ENCODE results near the gene PRDM16. TPM values are rescaled to one million over a fixed set of nuclear protein-coding genes. Genes with fewer than 3 reads are reported as not detected.

Gene PRDM16
- total RNA-seq, 4 donors from 2014 or later, result 0.08 to 0.19 (median 0.12) TPM

DNA sequence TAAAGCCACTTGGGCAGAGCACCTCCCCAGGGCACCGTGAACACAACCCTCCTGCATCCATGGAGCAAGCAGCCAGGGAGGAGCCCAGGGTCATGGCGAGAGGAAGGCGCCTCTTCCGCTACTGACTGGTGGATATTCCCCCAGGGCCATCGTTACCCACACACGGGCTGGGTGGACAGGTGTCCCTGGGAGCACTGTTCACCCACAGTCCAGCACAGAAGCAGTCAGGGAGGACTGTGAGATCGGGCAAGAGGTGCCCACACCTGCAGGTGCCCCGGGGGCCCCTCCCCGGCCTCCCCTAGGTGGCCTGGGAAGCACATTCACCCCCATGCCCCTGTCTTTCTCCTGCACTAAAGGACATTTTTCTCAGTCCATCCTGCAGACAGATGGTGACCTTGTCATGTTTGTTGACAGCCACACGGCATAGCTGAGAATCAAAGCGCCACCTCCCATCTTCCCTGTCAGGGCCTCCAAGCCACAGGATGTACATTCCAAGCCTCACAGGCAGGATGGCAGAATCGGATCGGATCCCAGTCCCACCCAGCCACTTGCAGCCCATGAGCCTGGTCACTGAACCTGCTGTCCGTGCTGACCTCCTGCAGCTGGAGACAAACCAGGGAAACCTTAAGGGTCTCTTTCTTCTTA is 160.2 kb downstream of the PRDM16 start:
- intact Hi-C loops (cut with DNase I), result no loop called here
- 63 to 77% methylated on average over 6 to 7 of the region's 14 CpGs for WGBS, 2 donors
- H3K4me1 ChIP-seq, result peaks cover 0 to 15% (median 4%) of the 10 kb centered on the region in 3 donors

DNA sequence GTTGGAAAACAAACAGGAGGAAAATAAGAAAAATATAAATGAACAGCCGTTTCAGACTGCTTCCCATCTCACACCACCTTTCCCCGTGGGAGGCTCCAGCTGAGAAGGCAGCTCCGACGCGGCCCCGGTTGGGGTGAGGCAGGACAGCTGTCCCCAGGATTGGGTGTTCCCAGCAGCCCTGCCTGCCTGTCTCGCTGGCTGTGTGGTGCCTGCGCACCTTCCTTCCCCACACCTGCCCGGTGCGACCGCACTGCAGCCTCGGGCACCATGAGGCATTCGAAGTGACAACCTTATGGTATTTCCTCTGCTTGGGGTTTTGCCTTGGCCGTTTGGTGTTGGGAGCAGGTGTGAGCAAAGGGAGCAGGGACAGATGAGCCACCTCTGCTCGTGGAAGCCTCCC is 161.6 kb downstream of the PRDM16 start:
- DNase-seq, result no peak
- WGBS, 2 donors, result 59 to 82% methylated on average over 8 to 12 of the region's 15 CpGs
- Histone ChIP-seq H3K27me3 (peaks cover 0 to 97% (median 0%) of the 10 kb centered on the region in 4 donors), H3K27ac (no peak overlapping the region), H3K36me3 (no peaks in the 10 kb centered on the region), H3K4me1 (peaks cover 0 to 15% (median 4%) of the 10 kb centered on the region in 3 donors), H3K9me3 (no peaks in the 10 kb centered on the region), H3K4me3 (no peak overlapping the region)
- TF ChIP-seq, protein P1, sequence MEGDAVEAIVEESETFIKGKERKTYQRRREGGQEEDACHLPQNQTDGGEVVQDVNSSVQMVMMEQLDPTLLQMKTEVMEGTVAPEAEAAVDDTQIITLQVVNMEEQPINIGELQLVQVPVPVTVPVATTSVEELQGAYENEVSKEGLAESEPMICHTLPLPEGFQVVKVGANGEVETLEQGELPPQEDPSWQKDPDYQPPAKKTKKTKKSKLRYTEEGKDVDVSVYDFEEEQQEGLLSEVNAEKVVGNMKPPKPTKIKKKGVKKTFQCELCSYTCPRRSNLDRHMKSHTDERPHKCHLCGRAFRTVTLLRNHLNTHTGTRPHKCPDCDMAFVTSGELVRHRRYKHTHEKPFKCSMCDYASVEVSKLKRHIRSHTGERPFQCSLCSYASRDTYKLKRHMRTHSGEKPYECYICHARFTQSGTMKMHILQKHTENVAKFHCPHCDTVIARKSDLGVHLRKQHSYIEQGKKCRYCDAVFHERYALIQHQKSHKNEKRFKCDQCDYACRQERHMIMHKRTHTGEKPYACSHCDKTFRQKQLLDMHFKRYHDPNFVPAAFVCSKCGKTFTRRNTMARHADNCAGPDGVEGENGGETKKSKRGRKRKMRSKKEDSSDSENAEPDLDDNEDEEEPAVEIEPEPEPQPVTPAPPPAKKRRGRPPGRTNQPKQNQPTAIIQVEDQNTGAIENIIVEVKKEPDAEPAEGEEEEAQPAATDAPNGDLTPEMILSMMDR (IDR thresholded peaks at IDR 0.05), result no peak
- TF ChIP-seq POLR2A (IDR thresholded peaks at IDR 0.05), result no peak
- intact Hi-C loops (cut with DNase I), result no loop called here

More for the DNA sequence above, 160.2 kb downstream of the PRDM16 start:
- Histone ChIP-seq H3K36me3 (no peaks in the 10 kb centered on the region), H3K27ac (no peak overlapping the region), H3K9me3 (no peaks in the 10 kb centered on the region), H3K27me3 (peaks cover 0 to 99% (median 0%) of the 10 kb centered on the region in 4 donors), H3K4me3 (no peak overlapping the region)
- DNase-seq, result no peak
- TF ChIP-seq, protein P1 (IDR thresholded peaks at IDR 0.05), result no peak
- no peak for TF ChIP-seq POLR2A (IDR thresholded peaks at IDR 0.05)

DNA sequence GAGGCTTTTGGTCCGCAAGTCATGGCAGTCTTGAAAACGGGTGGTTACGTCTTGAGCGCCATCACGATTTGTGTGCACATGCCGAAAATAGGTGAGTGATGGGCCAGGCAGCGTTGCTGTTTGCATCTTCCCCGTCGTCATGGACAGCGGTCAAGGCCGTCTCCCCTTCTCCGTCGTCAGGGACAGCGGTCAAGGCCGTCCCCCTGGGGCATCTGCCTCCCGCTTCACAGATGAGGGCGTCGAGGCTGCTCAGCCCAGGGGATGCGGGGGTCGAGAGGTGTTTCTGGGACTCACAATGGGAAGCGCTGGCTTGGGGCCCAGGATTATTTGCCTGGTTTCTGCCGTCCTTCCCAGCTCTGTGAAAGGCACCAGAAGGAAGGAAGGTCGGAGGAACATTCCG is 162.2 kb downstream of the PRDM16 start:
- intact Hi-C loops (cut with DNase I), result no loop called here
- WGBS, 2 donors, result 80 to 89% methylated on average over 5 to 10 of the region's 24 CpGs
- DNase-seq, result no peak
- H3K4me3 ChIP-seq, result no peak overlapping the region
- TF ChIP-seq, protein P1 (IDR thresholded peaks at IDR 0.05), result no peak
- no peak for TF ChIP-seq POLR2A (IDR thresholded peaks at IDR 0.05)
- no peaks in the 10 kb centered on the region for H3K9me3 ChIP-seq
- H3K4me1 ChIP-seq, result peaks cover 0 to 8% (median 4%) of the 10 kb centered on the region in 3 donors
- H3K36me3 ChIP-seq, result no peaks in the 10 kb centered on the region
- peaks cover 0 to 97% (median 0%) of the 10 kb centered on the region in 4 donors for H3K27me3 ChIP-seq
- no peak overlapping the region for H3K27ac ChIP-seq

DNA sequence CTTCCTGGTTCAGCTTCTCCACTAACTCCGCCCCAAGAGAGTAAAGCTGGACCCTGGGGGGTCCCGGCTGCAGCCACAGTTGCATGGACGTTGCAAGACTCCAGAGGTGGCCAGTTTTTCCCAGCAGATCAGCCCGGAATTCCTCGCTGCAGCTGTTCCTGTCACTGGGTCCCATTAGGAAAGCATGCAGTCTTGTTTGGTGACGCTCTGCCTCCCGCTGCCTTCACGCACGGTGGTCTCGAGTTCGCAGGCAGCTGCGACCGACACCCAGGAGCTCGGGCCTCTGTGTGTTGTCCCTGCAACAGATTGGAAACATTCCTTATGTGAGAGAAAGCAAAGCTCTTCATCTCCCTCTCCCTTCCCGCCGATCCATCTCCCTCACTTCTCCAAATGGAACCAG is 162.8 kb downstream of the PRDM16 start:
- peaks cover 0 to 3% (median under 1%) of the 10 kb centered on the region in 3 donors for H3K4me1 ChIP-seq
- no peaks in the 10 kb centered on the region for H3K9me3 ChIP-seq
- WGBS, 2 donors, result 60% methylated on average over 8 of the region's 16 CpGs; no CpG with 5 or more reads in 1 of the 2 donors
- no peak for TF ChIP-seq POLR2A (IDR thresholded peaks at IDR 0.05)
- TF ChIP-seq, protein P1 (IDR thresholded peaks at IDR 0.05), result no peak
- H3K36me3 ChIP-seq, result no peaks in the 10 kb centered on the region
- DNase-seq, result no peak
- H3K4me3 ChIP-seq, result no peak overlapping the region
- peaks cover 0 to 97% (median 0%) of the 10 kb centered on the region in 4 donors for H3K27me3 ChIP-seq
- H3K27ac ChIP-seq, result no peak overlapping the region
- intact Hi-C loops (cut with DNase I), result no loop called here

DNA sequence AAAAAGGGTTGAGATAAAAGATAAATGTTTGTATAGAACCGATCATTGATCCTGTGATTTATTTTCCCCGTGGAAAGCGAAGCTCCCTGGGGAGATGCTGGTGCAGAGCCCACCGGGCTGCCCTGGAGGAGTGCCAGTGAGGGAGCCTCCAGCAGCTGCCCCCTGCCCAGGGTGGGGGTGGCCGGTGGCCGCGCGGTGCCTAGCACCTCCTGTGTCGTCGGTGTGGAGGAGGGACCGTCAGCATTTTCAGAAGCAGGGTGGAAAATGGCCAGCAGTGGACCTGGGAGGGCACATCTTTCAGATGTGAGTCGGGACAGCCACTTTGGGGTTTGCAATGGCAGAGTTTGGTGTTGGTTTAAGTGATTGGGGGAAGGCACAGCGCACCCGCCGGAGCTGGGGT is 164.0 kb downstream of the PRDM16 start:
- H3K4me3 ChIP-seq, result no peak overlapping the region
- no peak for TF ChIP-seq POLR2A (IDR thresholded peaks at IDR 0.05)
- TF ChIP-seq, protein P1 (IDR thresholded peaks at IDR 0.05), result no peak
- no peaks in the 10 kb centered on the region for H3K36me3 ChIP-seq
- H3K27me3 ChIP-seq, result peaks cover 0 to 92% (median 0%) of the 10 kb centered on the region in 4 donors
- intact Hi-C loops (cut with DNase I), result no loop called here
- DNase-seq, result no peak
- H3K9me3 ChIP-seq, result no peaks in the 10 kb centered on the region
- H3K27ac ChIP-seq, result no peak overlapping the region
- WGBS, 2 donors, result 75 to 77% methylated on average over 12 to 15 of the region's 15 CpGs
- H3K4me1 ChIP-seq, result no peaks in the 10 kb centered on the region
